ENCODE measurements around the gene UTP11.

The UTP11 gene

GRCh38 chr1:38046884-38047602, 34.5 kb downstream of the UTP11 start:
- peak; percentile 95 for DNase-seq

- peak; percentile 72 for DNase-seq
Measured at GRCh38 chr1:38047603-38048141, 35.1 kb downstream of the UTP11 start.

- DNase-seq: peak; percentile 91
Measured at GRCh38 chr1:38050397-38051078, 38.0 kb downstream of the UTP11 start.

- no peak for DNase-seq
Measured at GRCh38 chr1:38051079-38051543, 38.6 kb downstream of the UTP11 start.

GRCh38 chr1:38052750-38053415, 40.3 kb downstream of the UTP11 start:
- DNase-seq: no peak

- peak; percentile 33 for DNase-seq
Measured at GRCh38 chr1:38053416-38054091, 41.0 kb downstream of the UTP11 start.

GRCh38 chr1:38055398-38055797, 42.9 kb downstream of the UTP11 start:
- no peak for DNase-seq

- DNase-seq: no peak
Measured at GRCh38 chr1:38055965-38056364, 43.4 kb downstream of the UTP11 start.

GRCh38 chr1:38059635-38060250, 47.2 kb downstream of the UTP11 start:
- no peak for DNase-seq

GRCh38 chr1:38060498-38060897, 48.0 kb downstream of the UTP11 start:
- no peak for DNase-seq

GRCh38 chr1:38061290-38061689, 48.8 kb downstream of the UTP11 start:
- DNase-seq: no peak

GRCh38 chr1:38061883-38062328, 49.4 kb downstream of the UTP11 start:
- no peak for DNase-seq

- no peak for DNase-seq
Measured at GRCh38 chr1:38062361-38063288, 50.1 kb downstream of the UTP11 start.

- no peak for DNase-seq
Measured at GRCh38 chr1:38063616-38064015, 51.1 kb downstream of the UTP11 start.

GRCh38 chr1:38064197-38064903, 51.8 kb downstream of the UTP11 start:
- DNase-seq: peak; percentile 58

- DNase-seq: no peak
Measured at GRCh38 chr1:38068220-38068979, 55.9 kb downstream of the UTP11 start.

GRCh38 chr1:38068980-38069340, 56.4 kb downstream of the UTP11 start:
- no peak for DNase-seq

GRCh38 chr1:38071312-38072256, 59.0 kb downstream of the UTP11 start:
- no peak for DNase-seq

- no peak for DNase-seq
Measured at GRCh38 chr1:38072858-38073257, 60.3 kb downstream of the UTP11 start.
